Anterior cingulate cortex (tissue), 58 donors: ENCODE results near the gene FLNA.
"Not testable (repeated sequence)": the region's sequence is repeated elsewhere in the genome, so short reads cannot be mapped to it uniquely, and the experiment has no call there.

Source experiments
- DNase-seq, 58 donors: peaks; one replicate each; lab custom pipeline; 2025; lab: John Stamatoyannopoulos, UW

FLNA gene

DNA sequence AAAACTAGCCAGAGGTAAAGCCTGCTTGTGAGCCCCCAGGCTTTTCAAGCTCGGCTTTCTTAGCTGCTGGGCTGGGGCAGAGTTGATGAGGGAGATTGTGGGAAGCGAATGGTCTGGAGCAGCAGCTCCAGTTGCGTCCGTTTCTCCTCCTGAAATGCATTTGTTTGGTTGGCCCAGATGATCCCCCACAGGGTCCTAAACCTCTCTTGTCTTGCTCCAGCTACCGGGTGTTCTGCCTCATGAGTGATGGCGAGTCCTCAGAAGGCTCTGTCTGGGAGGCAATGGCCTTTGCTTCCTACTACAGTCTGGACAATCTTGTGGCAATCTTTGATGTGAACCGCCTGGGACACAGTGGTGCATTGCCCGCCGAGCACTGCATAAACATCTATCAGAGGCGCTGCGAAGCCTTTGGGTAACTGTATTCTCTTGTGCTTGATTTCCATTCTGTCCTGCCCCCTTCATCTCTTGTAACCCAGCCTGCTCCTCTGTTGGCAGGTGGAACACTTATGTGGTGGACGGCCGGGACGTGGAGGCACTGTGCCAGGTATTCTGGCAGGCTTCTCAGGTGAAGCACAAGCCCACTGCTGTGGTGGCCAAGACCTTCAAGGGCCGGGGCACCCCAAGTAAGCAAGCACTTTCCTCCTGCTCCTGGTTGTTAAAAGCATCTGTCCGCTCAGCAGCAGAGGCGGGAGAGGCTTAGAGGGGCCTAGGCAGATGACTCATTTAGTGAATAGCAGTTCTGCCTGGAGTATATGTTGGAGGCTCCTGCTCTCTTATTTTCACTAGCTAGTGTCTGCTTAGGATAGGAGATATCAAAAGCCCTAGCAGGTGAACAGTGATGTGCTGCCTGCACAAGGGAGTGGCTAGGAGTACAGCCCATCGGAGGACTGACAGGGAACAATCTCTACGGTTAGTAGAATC lies 63.6 kb downstream of the FLNA start:
- DNase-seq = no peak

DNA sequence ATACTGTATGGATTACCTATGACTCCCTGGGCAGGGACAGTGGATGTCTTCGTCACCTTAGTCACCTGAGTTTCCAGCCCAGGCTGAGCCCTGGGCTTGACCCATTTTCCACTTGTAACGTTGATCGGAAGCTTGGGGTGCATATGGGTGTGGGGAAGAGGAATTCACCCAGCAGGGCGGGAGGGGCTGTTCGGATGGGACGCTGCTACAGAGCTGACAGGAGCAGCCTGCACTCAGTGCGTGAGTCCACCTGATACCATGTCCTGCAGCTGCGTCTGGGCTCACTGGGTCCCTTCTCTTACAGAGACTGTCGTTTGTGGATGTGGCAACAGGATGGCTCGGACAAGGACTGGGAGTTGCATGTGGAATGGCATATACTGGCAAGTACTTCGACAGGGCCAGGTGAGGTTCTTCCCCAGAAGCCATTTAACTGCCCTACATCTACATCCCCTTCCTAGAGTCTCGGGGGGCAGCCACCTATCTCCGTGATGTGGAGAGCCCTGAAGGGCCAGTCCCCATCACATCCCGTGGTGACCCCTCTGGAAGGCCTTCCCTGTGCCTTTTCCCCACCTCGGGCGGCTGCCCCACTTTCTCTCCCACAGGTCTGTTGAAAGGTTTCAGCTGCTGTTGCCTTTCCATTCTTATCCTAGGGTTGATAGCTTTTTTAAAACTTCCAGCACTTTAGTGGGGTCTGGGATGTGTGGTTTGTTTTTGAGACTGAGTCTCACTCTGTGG lies 65.2 kb downstream of the FLNA start:
- DNase-seq = no peak

DNA sequence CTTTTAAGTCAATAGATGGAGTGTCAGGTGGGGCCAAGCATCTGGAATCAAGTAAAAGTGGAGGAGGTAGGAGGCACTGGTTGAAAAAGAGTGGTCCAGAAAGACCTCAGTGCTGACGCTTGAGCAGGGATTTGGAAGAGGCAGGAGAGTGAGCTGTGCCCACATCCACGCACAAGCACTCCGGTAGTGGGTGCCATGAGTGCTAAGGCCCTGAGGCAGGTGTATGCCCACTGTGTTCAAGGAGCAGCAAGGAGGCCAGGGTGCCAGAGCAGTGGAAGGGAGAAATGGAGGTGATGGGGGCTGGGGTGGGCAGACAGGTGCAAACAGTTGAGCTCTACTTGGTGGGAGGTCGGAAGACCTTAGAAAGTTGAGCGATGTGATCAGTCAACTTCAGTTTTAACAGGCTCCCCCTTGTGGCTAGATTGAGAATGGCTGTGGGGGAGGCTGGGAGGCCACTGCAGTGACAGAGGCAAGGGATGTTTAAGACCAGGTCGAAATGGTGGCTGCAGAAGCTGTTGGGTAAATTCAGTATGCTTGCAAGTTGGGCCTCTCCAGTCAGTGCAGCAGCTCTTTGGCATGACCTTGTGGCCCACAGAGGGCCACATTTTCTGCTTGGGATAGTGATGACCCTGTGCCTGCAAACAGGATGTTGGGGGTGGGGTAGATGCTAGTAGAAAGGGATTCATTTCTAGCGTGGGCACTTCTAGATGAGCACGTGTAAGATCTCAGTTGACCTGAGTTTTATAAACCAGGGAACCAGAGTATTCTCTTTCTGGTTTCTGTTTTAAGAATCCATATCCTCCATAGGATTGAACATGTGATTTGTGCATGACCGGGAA lies 66.1 kb downstream of the FLNA start:
- DNase-seq = peak in 23 of 58 donors; percentile 0 to 40 (median 9)

DNA sequence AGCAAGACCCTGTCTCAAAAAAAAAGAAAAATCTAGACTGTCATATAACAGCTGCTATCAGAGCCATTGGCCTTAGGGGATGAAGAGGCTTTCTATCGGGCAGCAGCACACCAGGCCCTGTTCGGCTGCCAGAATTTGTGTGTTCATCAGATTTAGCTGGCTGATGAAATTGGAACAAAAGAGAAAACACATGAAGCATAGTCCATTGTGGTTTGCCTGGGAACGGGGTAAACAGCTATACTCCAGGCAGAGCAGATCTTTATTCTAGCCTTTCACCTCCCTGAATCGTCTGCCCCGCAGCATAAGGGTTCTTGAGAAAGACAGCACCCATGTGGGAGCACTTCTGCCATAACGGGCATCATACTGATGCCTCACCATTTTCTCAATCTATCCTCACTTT lies 67.2 kb downstream of the FLNA start:
- DNase-seq = peak in 3 of 58 donors; percentile 2 to 18 (median 9)

DNA sequence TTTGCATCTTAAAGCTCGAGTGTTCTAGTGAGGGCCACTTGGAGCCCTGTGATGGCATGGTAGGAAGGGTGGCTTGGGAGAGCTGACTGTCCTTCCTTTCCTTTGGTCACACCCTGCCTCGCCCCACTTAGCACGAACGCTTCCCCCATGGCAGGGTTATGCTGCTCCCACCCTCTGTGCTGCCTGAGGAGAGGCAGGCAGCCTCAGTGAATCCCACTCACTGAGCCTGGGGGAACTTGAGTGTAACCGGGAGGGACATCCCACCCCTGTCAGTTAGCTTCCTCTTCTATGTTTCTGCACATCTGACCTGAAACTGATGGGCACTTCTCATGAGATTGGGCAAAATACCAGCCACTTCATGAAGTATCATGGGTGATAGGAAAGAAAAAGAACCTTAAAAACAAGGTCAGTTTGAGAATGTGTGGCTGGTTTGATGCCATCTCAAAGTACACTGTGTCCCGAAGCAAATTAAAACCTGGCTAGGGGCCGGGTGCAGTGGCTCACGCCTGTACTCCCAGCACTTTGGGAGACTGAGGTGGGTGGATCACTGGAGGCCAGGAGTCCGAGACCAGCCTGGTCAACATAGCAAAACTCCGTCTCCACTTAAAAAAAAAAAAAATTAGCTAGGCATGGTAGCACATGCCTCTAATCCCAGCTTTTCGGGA lies 68.8 kb downstream of the FLNA start:
- DNase-seq = no peak

DNA sequence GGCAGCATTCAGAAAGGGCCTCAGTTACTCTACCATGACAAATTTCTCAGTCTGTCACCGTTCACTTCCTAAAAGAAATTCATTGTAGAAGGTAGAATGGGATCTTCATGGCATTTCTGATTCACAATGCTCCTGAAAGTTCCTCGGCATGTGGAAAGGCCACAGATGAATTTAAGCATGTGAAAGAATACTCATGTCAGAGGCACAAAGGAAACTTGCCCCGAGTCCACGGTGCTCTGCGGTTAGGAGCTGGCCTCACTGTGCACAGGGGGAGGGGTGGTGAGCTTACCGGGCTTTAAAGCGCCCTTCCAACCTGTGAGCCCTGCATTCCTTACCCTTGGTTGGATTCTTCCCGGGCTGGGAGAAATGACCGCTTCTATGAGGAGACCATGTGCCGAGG lies 69.6 kb downstream of the FLNA start:
- DNase-seq = no peak

DNA sequence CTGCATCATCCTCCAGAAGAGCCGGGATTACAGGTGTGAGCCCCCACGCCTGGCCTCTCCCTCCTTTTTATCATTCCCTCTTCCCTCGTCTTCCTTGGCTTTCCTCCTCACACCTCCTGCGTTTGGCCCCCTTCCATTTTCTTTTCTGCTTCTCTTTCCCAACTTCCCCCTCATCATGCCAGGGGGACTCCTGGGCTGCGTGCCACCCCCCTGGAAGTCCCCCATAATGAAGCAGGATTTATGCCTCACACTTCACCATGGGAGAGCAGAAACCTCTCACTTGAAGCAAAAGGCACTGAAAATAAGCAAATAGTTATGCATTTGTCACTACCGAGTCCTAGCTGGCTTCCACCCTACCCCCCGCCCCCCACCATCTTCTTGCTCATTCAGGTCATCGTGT lies 71.0 kb downstream of the FLNA start:
- DNase-seq = peak in 1 of 58 donors; percentile 4

DNA sequence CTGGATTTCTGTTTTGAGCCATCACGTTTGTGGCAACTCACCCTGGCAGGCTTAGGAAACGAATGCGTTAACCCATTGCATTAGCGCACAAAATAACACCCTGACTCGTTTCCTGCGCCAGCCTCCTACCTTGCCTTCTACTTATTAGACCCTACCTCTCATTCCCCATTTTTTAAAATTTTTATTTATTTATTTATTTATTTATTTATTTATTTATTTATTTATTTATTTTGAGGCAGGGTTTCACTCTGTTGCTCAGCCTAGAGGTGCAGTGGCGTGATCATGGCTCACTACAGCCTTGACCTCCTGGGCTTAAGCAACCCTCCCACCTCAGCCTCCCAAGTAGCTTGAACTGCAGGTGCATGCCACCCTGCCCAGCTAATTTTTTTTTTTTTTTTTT lies 71.4 kb downstream of the FLNA start:
- DNase-seq = not testable (repeated sequence)

DNA sequence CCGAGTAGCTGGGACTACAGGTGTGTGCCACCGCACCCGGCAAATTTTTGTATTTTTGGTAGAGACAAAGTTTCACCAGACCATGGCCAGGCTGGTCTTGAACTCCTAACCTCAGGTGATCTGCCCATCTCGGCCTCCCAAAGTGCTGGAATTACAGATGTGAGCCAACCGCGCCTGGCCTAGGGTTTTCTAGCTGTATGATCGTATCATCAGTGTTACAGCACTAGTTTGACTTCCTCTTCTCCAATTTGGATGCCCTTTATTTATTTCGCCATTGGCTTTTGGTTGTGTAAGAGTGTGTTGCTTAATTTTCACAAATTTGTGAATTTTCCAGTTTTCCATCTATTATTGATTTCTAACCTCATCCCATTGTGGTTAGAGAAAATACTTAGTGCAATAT lies 73.6 kb downstream of the FLNA start:
- no peak for DNase-seq
